MM.1S (cell line): Measurements from ENCODE around the gene SOHLH2.

ENCODE experiments used
- DNase-seq: peaks from one replicate; pipeline ENCODE4 v3.0.0-alpha.2; 2015
- H2AFZ ChIP-seq: fragments of 300-600 bp; sonication (generic); 2 replicates; pipeline ENCODE4 v1.6.0; 2016; ENCODE audit warnings: antibody characterized with exemption, low read length
- H3F3A ChIP-seq: fragments of 300-600 bp; sonication (generic); 2 replicates; pipeline ENCODE4 v1.6.1; 2016; ENCODE audit warnings: mild to moderate bottlenecking, antibody characterized with exemption, low read length, moderate library complexity, mixed read lengths; ENCODE audit not compliant: insufficient read depth
- H3K27ac ChIP-seq: fragments of 300-600 bp; sonication (generic); 2 replicates; pipeline ENCODE4 v1.5.1; 2016; ENCODE audit warnings: mild to moderate bottlenecking, low read length
- H3K27me3 ChIP-seq: fragments of 300-600 bp; sonication (generic); replicated peaks from 2 replicates; pipeline ENCODE4 v1.6.0; 2016; ENCODE audit warnings: low read length; ENCODE audit not compliant: insufficient read depth
- H3K36me3 ChIP-seq: fragments of 300-600 bp; sonication (generic); replicated peaks from 2 replicates; pipeline ENCODE4 v1.6.1; 2016; ENCODE audit warnings: mild to moderate bottlenecking, low read length, mixed read lengths; ENCODE audit not compliant: insufficient read depth
- H3K4me1 ChIP-seq: fragments of 300-600 bp; sonication (generic); 2 replicates; pipeline ENCODE4 v1.6.1; 2016; ENCODE audit warnings: low read length, mixed read lengths
- H3K4me2 ChIP-seq: fragments of 300-600 bp; sonication (generic); 2 replicates; pipeline ENCODE4 v1.6.0; 2016; ENCODE audit warnings: low read depth, low read length
- H3K4me3 ChIP-seq: fragments of 300-600 bp; sonication (generic); 2 replicates; pipeline ENCODE4 v1.5.1; 2016; ENCODE audit warnings: low read length, mixed read lengths
- H3K79me2 ChIP-seq: fragments of 300-600 bp; sonication (generic); 2 replicates; pipeline ENCODE4 v1.6.1; 2016; ENCODE audit warnings: mixed run types, low read length, mixed read lengths
- H3K9ac ChIP-seq: fragments of 300-600 bp; sonication (generic); 2 replicates; pipeline ENCODE4 v1.6.1; 2016; ENCODE audit warnings: low read length, mixed read lengths
- H3K9me2 ChIP-seq: fragments of 300-600 bp; sonication (generic); replicated peaks from 2 replicates; pipeline ENCODE4 v1.6.1; 2016; ENCODE audit warnings: mild to moderate bottlenecking, low read length, mixed read lengths; ENCODE audit not compliant: insufficient read depth
- H3K9me3 ChIP-seq: fragments of 300-600 bp; sonication (generic); replicated peaks from 2 replicates; pipeline ENCODE4 v1.6.1; 2016; ENCODE audit warnings: mild to moderate bottlenecking, low read length, mixed read lengths; ENCODE audit not compliant: insufficient read depth
- H4K20me1 ChIP-seq: fragments of 300-600 bp; sonication (generic); 2 replicates; pipeline ENCODE4 v1.6.1; 2016; ENCODE audit warnings: mild to moderate bottlenecking, low read length, moderate library complexity, mixed read lengths; ENCODE audit not compliant: insufficient read depth
- EZH2 ChIP-seq: fragments of 300-600 bp; sonication (generic); optimal IDR thresholded peaks from 2 replicates; pipeline ENCODE3; 2017; ENCODE audit warnings: low read depth, mild to moderate bottlenecking, antibody characterized with exemption, low read length, mixed read lengths
- EZH2phosphoT487 ChIP-seq: fragments of 300-600 bp; sonication (generic); IDR thresholded peaks from 2 replicates; pipeline ENCODE4 v1.6.1; 2018; ENCODE audit warnings: antibody characterized with exemption, low read length
- TF ChIP-seq, protein P1 (sequence below): fragments of 300-600 bp; sonication (generic); IDR thresholded peaks from 2 replicates; pipeline ENCODE4 v1.5.1; 2016; ENCODE audit warnings: antibody characterized with exemption, low read length, mixed read lengths

The SOHLH2 gene

DNA sequence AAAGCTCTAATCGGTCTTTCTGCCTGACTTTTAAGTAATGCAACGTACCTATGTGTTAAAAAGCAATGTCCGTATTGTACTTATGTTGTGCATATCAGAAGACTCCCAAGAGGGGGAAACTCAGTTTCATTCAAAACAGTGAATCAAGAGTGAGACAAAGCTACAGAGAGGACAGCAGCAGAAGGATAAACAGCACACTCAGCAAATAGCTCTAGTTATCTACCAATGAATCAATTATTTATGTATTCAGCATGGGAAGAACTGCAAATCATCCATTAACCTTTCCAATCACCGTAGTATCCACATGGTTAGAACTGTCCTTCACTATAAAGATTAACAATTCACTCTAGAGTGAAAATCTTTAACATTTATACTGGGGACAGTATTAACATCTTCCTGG lies 36.7 kb upstream of the SOHLH2 start:
- Histone ChIP-seq H3K27me3 (no peaks in the 10 kb centered on the region), H3K4me2 (no peak overlapping the region), H3K36me3 (no peaks in the 10 kb centered on the region), H3K9me3 (no peaks in the 10 kb centered on the region), H3F3A (no peaks in the 10 kb centered on the region), H3K9me2 (no peaks in the 10 kb centered on the region), H3K4me1 (peaks cover 16% of the 10 kb centered on the region; the same call in 1 of the 2 replicates), H4K20me1 (no peaks in the 10 kb centered on the region), H3K27ac (no peak overlapping the region), H3K79me2 (no peaks in the 10 kb centered on the region), H2AFZ (no peak overlapping the region), H3K4me3 (no peak overlapping the region), H3K9ac (no peak overlapping the region)
- TF ChIP-seq, protein P1, sequence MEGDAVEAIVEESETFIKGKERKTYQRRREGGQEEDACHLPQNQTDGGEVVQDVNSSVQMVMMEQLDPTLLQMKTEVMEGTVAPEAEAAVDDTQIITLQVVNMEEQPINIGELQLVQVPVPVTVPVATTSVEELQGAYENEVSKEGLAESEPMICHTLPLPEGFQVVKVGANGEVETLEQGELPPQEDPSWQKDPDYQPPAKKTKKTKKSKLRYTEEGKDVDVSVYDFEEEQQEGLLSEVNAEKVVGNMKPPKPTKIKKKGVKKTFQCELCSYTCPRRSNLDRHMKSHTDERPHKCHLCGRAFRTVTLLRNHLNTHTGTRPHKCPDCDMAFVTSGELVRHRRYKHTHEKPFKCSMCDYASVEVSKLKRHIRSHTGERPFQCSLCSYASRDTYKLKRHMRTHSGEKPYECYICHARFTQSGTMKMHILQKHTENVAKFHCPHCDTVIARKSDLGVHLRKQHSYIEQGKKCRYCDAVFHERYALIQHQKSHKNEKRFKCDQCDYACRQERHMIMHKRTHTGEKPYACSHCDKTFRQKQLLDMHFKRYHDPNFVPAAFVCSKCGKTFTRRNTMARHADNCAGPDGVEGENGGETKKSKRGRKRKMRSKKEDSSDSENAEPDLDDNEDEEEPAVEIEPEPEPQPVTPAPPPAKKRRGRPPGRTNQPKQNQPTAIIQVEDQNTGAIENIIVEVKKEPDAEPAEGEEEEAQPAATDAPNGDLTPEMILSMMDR, result no peak
- no peak for TF ChIP-seq EZH2phosphoT487
- TF ChIP-seq EZH2, result no peak
- no peak for DNase-seq

- DNase-seq, result no peak
- Histone ChIP-seq H3K4me3 (no peak overlapping the region), H3K4me1 (peaks cover 16% of the 10 kb centered on the region; the same call in 1 of the 2 replicates), H3K9ac (no peak overlapping the region), H3K27ac (no peak overlapping the region), H2AFZ (no peak overlapping the region), H3K27me3 (no peaks in the 10 kb centered on the region), H3K9me3 (no peaks in the 10 kb centered on the region), H3K9me2 (no peaks in the 10 kb centered on the region), H3K4me2 (no peak overlapping the region), H3F3A (no peaks in the 10 kb centered on the region), H4K20me1 (no peaks in the 10 kb centered on the region), H3K36me3 (no peaks in the 10 kb centered on the region), H3K79me2 (no peaks in the 10 kb centered on the region)
- TF ChIP-seq, protein P1, result no peak
- TF ChIP-seq EZH2phosphoT487 (no peak), EZH2 (no peak)
Observed at GRCh38 chr13:36248700-36249099, 34.3 kb upstream of the SOHLH2 start.

DNA sequence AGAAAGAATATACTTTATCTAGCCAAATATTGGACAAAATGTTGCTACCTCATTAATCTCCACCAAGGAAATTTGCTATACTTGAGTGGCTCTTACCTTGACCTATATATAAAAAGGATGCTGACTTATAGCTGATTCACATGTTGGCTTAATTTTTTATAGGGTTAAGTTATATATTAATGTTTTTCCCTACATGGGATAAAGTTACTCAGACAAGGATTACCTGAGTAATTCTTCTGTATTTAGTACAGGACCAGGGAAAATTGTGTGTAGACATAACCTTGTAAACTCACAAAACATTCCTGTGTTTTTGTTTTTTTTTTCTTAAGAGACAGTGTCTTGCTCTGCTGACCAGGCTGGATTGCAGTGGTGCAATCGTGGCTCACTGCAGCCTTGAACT lies 30.6 kb upstream of the SOHLH2 start:
- no peak for TF ChIP-seq EZH2
- TF ChIP-seq EZH2phosphoT487, result no peak
- TF ChIP-seq, protein P1, result no peak
- Histone ChIP-seq H3K4me1 (0 out of 2 replicates have a peak, but pooled peaks cover under 1% of the 10 kb centered on the region), H3K27me3 (no peaks in the 10 kb centered on the region), H4K20me1 (no peaks in the 10 kb centered on the region), H3K4me3 (no peak overlapping the region), H3K9ac (no peak overlapping the region), H3K9me3 (no peaks in the 10 kb centered on the region), H3K9me2 (no peaks in the 10 kb centered on the region), H3F3A (no peaks in the 10 kb centered on the region), H3K79me2 (no peaks in the 10 kb centered on the region), H2AFZ (no peak overlapping the region), H3K4me2 (no peak overlapping the region), H3K36me3 (no peaks in the 10 kb centered on the region), H3K27ac (no peak overlapping the region)
- no peak for DNase-seq
